ENCODE results near the gene CDYL2. TPM values are rescaled to one million over a fixed set of nuclear protein-coding genes. Genes with fewer than 3 reads are reported as not detected.

The CDYL2 gene
- total and polyA plus RNA-seq, 4 donors: 1.3 to 12.6 (median 3.7) TPM

GRCh38 chr16:80664226-80664625, 140.2 kb downstream of the CDYL2 start:
- Histone ChIP-seq H3K27ac (ENCODE audit: low read depth in 1 of 2, low read length in 1 of 2) (no peak overlapping the region), H3K4me1 (ENCODE audit: control insufficient read depth in 5 of 5, insufficient read depth in 5 of 5, low read length in 5 of 5) (no peaks in the 10 kb centered on the region)
- 80 to 87% methylated on average over 10 of the region's 10 CpGs for WGBS, 2 donors

GRCh38 chr16:80663078-80663477, 141.3 kb downstream of the CDYL2 start:
- H3K9me3 ChIP-seq (ENCODE audit: control insufficient read depth in 4 of 4, insufficient read depth in 3 of 4, low read length in 3 of 4): peaks cover 0 to 7% (median 2%) of the 10 kb centered on the region in 4 donors

More at GRCh38 chr16:80664226-80664625, 140.2 kb downstream of the CDYL2 start:
- TF ChIP-seq CTCF (IDR thresholded peaks at IDR 0.05; ENCODE audit: control extremely low read depth, extremely low read depth): no peak
- H3K9ac ChIP-seq (ENCODE audit: insufficient read depth in 1 of 2, low read length in 2 of 2): no peak overlapping the region
- no peaks in the 10 kb centered on the region for H3K36me3 ChIP-seq (ENCODE audit: control insufficient read depth in 4 of 4, insufficient read depth in 4 of 4, low read length in 4 of 4)
- H3K27me3 ChIP-seq (ENCODE audit: control insufficient read depth in 3 of 3, insufficient read depth in 3 of 3, low read length in 2 of 3): no peaks in the 10 kb centered on the region
- DNase-seq (no peak), ATAC-seq (ENCODE audit: insufficient read depth, low FRiP score) (no peak)
- no peak overlapping the region for H3K4me3 ChIP-seq
- H3K9me3 ChIP-seq (ENCODE audit: control insufficient read depth in 4 of 4, insufficient read depth in 3 of 4, low read length in 3 of 4): peaks cover 0 to 7% (median 2%) of the 10 kb centered on the region in 4 donors

DNA sequence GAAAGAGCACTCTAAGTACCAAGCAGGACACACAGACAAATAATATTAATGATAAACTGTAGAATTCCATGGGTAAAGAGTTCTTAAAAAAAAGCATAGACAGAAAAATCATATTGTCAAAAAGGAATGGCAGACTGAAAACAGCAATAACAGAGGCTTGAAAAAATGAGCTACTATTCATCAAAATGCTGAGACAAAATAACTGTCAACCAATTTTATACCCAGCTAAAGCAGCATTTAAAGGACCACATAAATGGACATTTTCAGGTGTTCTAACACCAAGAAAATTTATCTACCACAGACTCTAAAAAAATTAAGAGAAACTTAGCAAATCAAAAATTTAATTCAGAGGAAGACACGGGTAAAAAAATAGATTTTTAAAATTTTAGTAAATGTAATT, 144.5 kb downstream of the CDYL2 start:
- DNase-seq: no peak
- peaks cover 0 to 7% (median 2%) of the 10 kb centered on the region in 4 donors for H3K9me3 ChIP-seq (ENCODE audit: control insufficient read depth in 4 of 4, insufficient read depth in 3 of 4, low read length in 3 of 4)
- H3K4me3 ChIP-seq: no peak overlapping the region
- H3K36me3 ChIP-seq (ENCODE audit: control insufficient read depth in 4 of 4, insufficient read depth in 4 of 4, low read length in 4 of 4): no peaks in the 10 kb centered on the region
- no peak for TF ChIP-seq CTCF (IDR thresholded peaks at IDR 0.05; ENCODE audit: control extremely low read depth, extremely low read depth)
- WGBS, 2 donors: 96 to 98% methylated on average over 1 of the region's 1 CpG
- H3K4me1 ChIP-seq (ENCODE audit: control insufficient read depth in 5 of 5, insufficient read depth in 5 of 5, low read length in 5 of 5): no peaks in the 10 kb centered on the region
- no peak overlapping the region for H3K27ac ChIP-seq (ENCODE audit: low read depth in 1 of 2, low read length in 1 of 2)
- H3K27me3 ChIP-seq (ENCODE audit: control insufficient read depth in 3 of 3, insufficient read depth in 3 of 3, low read length in 2 of 3): no peaks in the 10 kb centered on the region
- no peak overlapping the region for H3K9ac ChIP-seq (ENCODE audit: insufficient read depth in 1 of 2, low read length in 2 of 2)
- ATAC-seq (ENCODE audit: insufficient read depth, low FRiP score): no peak

More at GRCh38 chr16:80663078-80663477, 141.3 kb downstream of the CDYL2 start:
- no peaks in the 10 kb centered on the region for H3K27me3 ChIP-seq (ENCODE audit: control insufficient read depth in 3 of 3, insufficient read depth in 3 of 3, low read length in 2 of 3)
- H3K27ac ChIP-seq (ENCODE audit: low read depth in 1 of 2, low read length in 1 of 2): no peak overlapping the region
- no peak overlapping the region for H3K9ac ChIP-seq (ENCODE audit: insufficient read depth in 1 of 2, low read length in 2 of 2)
- no peak overlapping the region for H3K4me3 ChIP-seq
- no peaks in the 10 kb centered on the region for H3K36me3 ChIP-seq (ENCODE audit: control insufficient read depth in 4 of 4, insufficient read depth in 4 of 4, low read length in 4 of 4)
- H3K4me1 ChIP-seq (ENCODE audit: control insufficient read depth in 5 of 5, insufficient read depth in 5 of 5, low read length in 5 of 5): no peaks in the 10 kb centered on the region
- ATAC-seq (ENCODE audit: insufficient read depth, low FRiP score) (no peak), DNase-seq (no peak)
- WGBS, 2 donors: 92 to 95% methylated on average over 1 of the region's 1 CpG
- TF ChIP-seq CTCF (IDR thresholded peaks at IDR 0.05; ENCODE audit: control extremely low read depth, extremely low read depth): no peak

DNA sequence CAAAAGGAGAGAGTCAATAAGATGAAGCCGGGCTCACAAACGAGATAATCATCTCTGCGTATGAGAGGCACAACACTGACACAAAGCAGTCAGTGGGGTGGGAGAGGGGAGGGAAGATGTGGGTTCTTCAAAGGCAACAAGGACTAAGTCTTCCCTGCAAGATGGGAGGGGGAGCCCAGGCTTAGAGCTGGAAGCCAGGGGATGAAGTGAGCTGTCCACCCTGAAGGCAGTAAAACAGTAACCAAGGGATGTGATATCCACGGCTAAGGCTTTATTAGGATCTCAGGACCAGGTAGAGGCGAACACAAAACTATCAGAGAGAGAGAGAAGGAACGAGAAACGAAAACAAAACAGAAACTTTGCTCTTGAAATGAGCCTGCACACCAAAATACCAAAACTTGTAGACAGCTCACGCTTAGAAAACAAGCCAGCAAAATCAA, 147.7 kb downstream of the CDYL2 start:
- TF ChIP-seq CTCF (IDR thresholded peaks at IDR 0.05; ENCODE audit: control extremely low read depth, extremely low read depth): no peak
- WGBS, 2 donors: 56 to 76% methylated on average over 8 of the region's 8 CpGs
- Histone ChIP-seq H3K27me3 (ENCODE audit: control insufficient read depth in 3 of 3, insufficient read depth in 3 of 3, low read length in 2 of 3) (no peaks in the 10 kb centered on the region), H3K9me3 (ENCODE audit: control insufficient read depth in 4 of 4, insufficient read depth in 3 of 4, low read length in 3 of 4) (peaks cover 0 to 7% (median 2%) of the 10 kb centered on the region in 4 donors), H3K27ac (ENCODE audit: low read depth in 1 of 2, low read length in 1 of 2) (no peak overlapping the region), H3K4me3 (no peak overlapping the region), H3K9ac (ENCODE audit: insufficient read depth in 1 of 2, low read length in 2 of 2) (no peak overlapping the region), H3K36me3 (ENCODE audit: control insufficient read depth in 4 of 4, insufficient read depth in 4 of 4, low read length in 4 of 4) (no peaks in the 10 kb centered on the region), H3K4me1 (ENCODE audit: control insufficient read depth in 5 of 5, insufficient read depth in 5 of 5, low read length in 5 of 5) (peaks cover 0 to 2% (median 0%) of the 10 kb centered on the region in 5 donors)
- peak in 1 of 3 donors; percentile 3 for DNase-seq
- no peak for ATAC-seq (ENCODE audit: insufficient read depth, low FRiP score)

All from lung (tissue), 12 donors.